HepG2 (cell line): ENCODE data around the gene VANGL2. TPM values are rescaled to one million over a fixed set of nuclear protein-coding genes. Genes with fewer than 3 reads are reported as not detected.

ENCODE experiments used
- ATAC-seq: fragments of 200-7000 bp; cut with Tn5 transposase; 3 replicates; pipeline ENCODE4 v1.9.1; 2020; ENCODE audit warnings: mild to moderate bottlenecking, moderate library complexity
- BruUV-seq: library from RNA; stranded (reverse); fragments of 400-500 nt; replicated peaks from 2 replicates; lab custom pipeline; 2021; lab: Mats Ljungman, UMichigan
- CTCF ChIA-PET: fragments of 300-600 bp; formaldehyde crosslinking; extraction: SDS; loops from one replicate; lab custom pipeline; 2021; ENCODE audit warnings: low total read pairs, inconsistent platforms, low intra/inter-chr PET ratio; lab: Yijun Ruan, JAX
- POLR2A ChIA-PET: fragments of 350-600 bp; sonication (Branson Sonifier 250); formaldehyde crosslinking; loops from one replicate; lab custom pipeline; 2020; ENCODE audit warnings: antibody characterized with exemption, inconsistent platforms; lab: Yijun Ruan, JAX
- DNase-seq: peaks from one replicate; pipeline ENCODE4 v3.0.0-alpha.2; 2015; ENCODE audit warnings: low spot score
- FAIRE-seq: peaks from 3 replicates; lab custom pipeline; 2011; peaks lifted over from hg19 to GRCh38; lab: Jason Lieb, UNC
- H2AFZ ChIP-seq: one replicate; pipeline ENCODE4 v1.6.1; 2011; ENCODE audit warnings: low read length, inconsistent platforms
- H3K27ac ChIP-seq: fragments of 300-600 bp; 3 replicates; pipeline ENCODE4 v1.8.0; 2011; ENCODE audit warnings: mixed run types, mild to moderate bottlenecking, mixed read lengths, low read length, inconsistent platforms; ENCODE audit not compliant: insufficient read depth; ENCODE audit errors: extremely low read length
- H3K27me3 ChIP-seq, 2 experiments: fragments of 200-600 bp in 1 of 2; 2 replicates in 1 of 2; 3 replicates in 1 of 2; pipeline versions ENCODE4 v1.6.0 to v1.8.0; 2011; ENCODE audit warnings: low read length in 2 of 2, mild to moderate bottlenecking in 2 of 2, moderate library complexity in 2 of 2, inconsistent platforms in 1 of 2; ENCODE audit not compliant: insufficient read depth in 2 of 2, control insufficient read depth in 1 of 2
- H3K36me3 ChIP-seq, 2 experiments: fragments of 200-600 bp in 1 of 2; replicated peaks in 1 of 2; 2 replicates in 1 of 2; 3 replicates in 1 of 2; pipeline versions ENCODE4 v1.5.1 to v1.8.0; 2011; ENCODE audit warnings: low read length in 2 of 2, inconsistent platforms in 1 of 2; ENCODE audit not compliant: insufficient read depth in 2 of 2, control insufficient read depth in 1 of 2
- H3K4me1 ChIP-seq: 2 replicates; pipeline ENCODE4 v1.5.1; 2012; ENCODE audit warnings: low read length, inconsistent platforms; ENCODE audit not compliant: insufficient read depth
- H3K4me2 ChIP-seq: 2 replicates; pipeline ENCODE4 v1.6.0; 2011; ENCODE audit warnings: low read depth, low read length, inconsistent platforms
- H3K4me3 ChIP-seq, 3 experiments: fragments of 200-600 bp in 1 of 3; sonication (generic), shearing (Covaris generic) in 1 of 3; replicated peaks in 1 of 3; 2 replicates each; pipeline ENCODE4 v1.5.1; 2011 to 2016; ENCODE audit warnings: low read length in 3 of 3, inconsistent platforms in 2 of 3, low read depth in 2 of 3, mild to moderate bottlenecking in 2 of 3, control low read depth in 1 of 3, mixed read lengths in 1 of 3; ENCODE audit not compliant: insufficient read depth in 1 of 3
- H3K79me2 ChIP-seq: one replicate; pipeline ENCODE4 v1.6.1; 2011; ENCODE audit warnings: low read length, inconsistent platforms; ENCODE audit not compliant: insufficient read depth
- H3K9ac ChIP-seq: 2 replicates; pipeline ENCODE4 v1.6.0; 2011; ENCODE audit warnings: mild to moderate bottlenecking, low read depth, low read length, inconsistent platforms; ENCODE audit not compliant: insufficient read depth
- H3K9me3 ChIP-seq: 2 replicates; pipeline ENCODE4 v1.5.1; 2012; ENCODE audit warnings: mild to moderate bottlenecking, low read length
- H4K20me1 ChIP-seq: 2 replicates; pipeline ENCODE4 v1.6.0; 2011; ENCODE audit warnings: inconsistent platforms, mild to moderate bottlenecking, low read length, moderate library complexity; ENCODE audit not compliant: insufficient read depth
- AKNA ChIP-seq: sonication (generic); formaldehyde crosslinking; IDR thresholded peaks from 2 replicates; pipeline ENCODE4 v1.4.0; 2020; ENCODE audit warnings: missing genetic modification reagents, borderline replicate concordance
- ATF7-NPFF ChIP-seq: sonication (generic); formaldehyde crosslinking; IDR thresholded peaks from 2 replicates; pipeline ENCODE4 v1.8.1; 2023; ENCODE audit warnings: mild to moderate bottlenecking, low read depth, missing genetic modification reagents, moderate library complexity
- BRCA1 ChIP-seq: sonication (generic); formaldehyde crosslinking; IDR thresholded peaks from 2 replicates; pipeline ENCODE4 v1.4.0; 2020; ENCODE audit warnings: missing genetic modification reagents
- ERF ChIP-seq: IDR thresholded peaks from 2 replicates; pipeline ENCODE4 v1.6.1; 2018; ENCODE audit warnings: missing biosample characterization, missing genetic modification reagents
- GLMP ChIP-seq: sonication (generic); formaldehyde crosslinking; IDR thresholded peaks from 2 replicates; pipeline ENCODE4 v1.9.0; 2021; ENCODE audit warnings: missing genetic modification reagents, mild to moderate bottlenecking, borderline replicate concordance
- HDAC6 ChIP-seq: fragments of 200-600 bp; sonication (generic); IDR thresholded peaks from 2 replicates; pipeline ENCODE4 v1.7.0; 2017; ENCODE audit warnings: mild to moderate bottlenecking, antibody characterized with exemption, low read length, low read depth
- IKZF1 ChIP-seq: fragments of 450-650 bp; IDR thresholded peaks from 2 replicates; pipeline ENCODE4 v1.7.1; 2016
- IRF2 ChIP-seq: IDR thresholded peaks from 2 replicates; pipeline ENCODE4 v1.6.1; 2018; ENCODE audit warnings: missing genetic modification reagents, missing compliant biosample characterization
- KDM6A ChIP-seq: IDR thresholded peaks from 2 replicates; pipeline ENCODE4 v1.6.1; 2016; ENCODE audit warnings: low read depth
- MAFF ChIP-seq: IDR thresholded peaks from 2 replicates; pipeline ENCODE4 v1.6.1; 2011; ENCODE audit warnings: low read depth, low read length, improper control_type of control experiment
- PHF8 ChIP-seq: sonication (generic); formaldehyde crosslinking; IDR thresholded peaks from 2 replicates; pipeline ENCODE4 v1.5.0; 2020; ENCODE audit warnings: missing genetic modification reagents
- SIN3A ChIP-seq: IDR thresholded peaks from 2 replicates; pipeline ENCODE4 v1.6.1; 2011; ENCODE audit warnings: low read depth, mild to moderate bottlenecking, control low read depth, low read length, borderline replicate concordance
- SNAPC2 ChIP-seq: sonication (generic); formaldehyde crosslinking; IDR thresholded peaks from 2 replicates; pipeline ENCODE4 v1.8.1; 2022; ENCODE audit warnings: mild to moderate bottlenecking, missing genetic modification reagents
- TCF12 ChIP-seq, 2 experiments: fragments of 450-650 bp in 1 of 2; sonication (generic) in 1 of 2; formaldehyde crosslinking in 1 of 2; IDR thresholded peaks; 2 replicates each; pipeline versions ENCODE4 v1.6.1 to v1.8.0; 2017 to 2022; ENCODE audit warnings: antibody characterized with exemption in 1 of 2, mild to moderate bottlenecking in 1 of 2, missing genetic modification reagents in 1 of 2, moderate library complexity in 1 of 2
- ZFX ChIP-seq: sonication (generic); formaldehyde crosslinking; IDR thresholded peaks from 2 replicates; pipeline ENCODE4 v1.4.0; 2020; ENCODE audit warnings: mild to moderate bottlenecking, low read depth, missing genetic modification reagents, moderate library complexity
- ZNF280B ChIP-seq: sonication (generic); formaldehyde crosslinking; IDR thresholded peaks from 2 replicates; pipeline ENCODE4 v1.5.0; 2020; ENCODE audit warnings: missing genetic modification reagents, mild to moderate bottlenecking, borderline replicate concordance
- ZNF772 ChIP-seq: sonication (generic); formaldehyde crosslinking; IDR thresholded peaks from 2 replicates; pipeline ENCODE4 v1.5.0; 2020; ENCODE audit warnings: mild to moderate bottlenecking, missing genetic modification reagents
- ZSCAN12 ChIP-seq: sonication (generic); formaldehyde crosslinking; IDR thresholded peaks from 2 replicates; pipeline ENCODE4 v1.9.0; 2021; ENCODE audit warnings: mild to moderate bottlenecking, missing genetic modification reagents
- WGBS: methylation state at CpG from one replicate; pipeline ENCODE4 v1.1.6; 2017; ENCODE audit warnings: low lambda C conversion rate; 5-methylcytosine and 5-hydroxymethylcytosine counted together
- in situ Hi-C: cut with HindIII; loops from 2 replicates; pipeline ENCODE4 v1.10.0; 2017; ENCODE audit warnings: low pct_unique_long_range_greater_than_20kb; ENCODE audit not compliant: extremely low pct_ligation_motif_present
- intact Hi-C: fragments of 100-400 bp; cut with micrococcal nuclease; formaldehyde crosslinking; loops from one replicate; pipeline ENCODE4 v1.10.0; 2022; ENCODE audit not compliant: unreplicated experiment
- polyA plus RNA-seq, 8 experiments: library from polyadenylated mRNA; depleted of rRNA in 3 of 8; stranded (reverse) in 7 of 8; unstranded in 1 of 8; fragments of >200 nt; fragmentation: Illumina TruSeq in 4 of 8; extraction: Trizol in 4 of 8; gene quantifications; 2 replicates each; pipeline versions ENCODE4 v1.2.1 to v1.2.3, GENCODE V29; 2011 to 2016; ENCODE audit warnings: low read depth in 4 of 8, missing spikeins in 1 of 8, mixed read lengths in 1 of 8; ENCODE audit not compliant: insufficient read depth in 1 of 8
- total RNA-seq, 5 experiments: library from RNA; depleted of rRNA; stranded (reverse); fragments of >200 nt; fragmentation: Illumina TruSeq; extraction: Trizol; gene quantifications; 2 replicates each; pipeline ENCODE4 v1.2.3, GENCODE V29; 2016; ENCODE audit warnings: low read depth in 1 of 5

The VANGL2 gene
- total and polyA plus RNA-seq, 2 of the 13 experiments (the other 11 are each of a cell fraction or from before 2014, with no cell fraction given): 0.09 TPM; not detected in 1

- TF ChIP-seq AKNA (CRISPR knock-in tag): no peak
- no peak for TF ChIP-seq GLMP (CRISPR knock-in tag)
- no peak for TF ChIP-seq SNAPC2 (CRISPR knock-in tag)
Measured at GRCh38 chr1:160459687-160460086, 59.3 kb downstream of the VANGL2 start (continued).

GRCh38 chr1:160460214-160460642, 59.9 kb downstream of the VANGL2 start:
- H3K4me3 ChIP-seq: no peak overlapping the region
- BruUV-seq: no TSS peak
- DNase-seq: no peak
- no peak overlapping the region for H2AFZ ChIP-seq
- ChIA-PET CTCF (no interaction called here), POLR2A (no interaction called here)
- no peaks in the 10 kb centered on the region for H4K20me1 ChIP-seq
- intact Hi-C loops (no loop called here), in situ Hi-C loops (no loop called here)
- no peaks in the 10 kb centered on the region; a peak in 2 of 5 replicates for H3K27me3 ChIP-seq
- no peaks in the 10 kb centered on the region for H3K36me3 ChIP-seq
- no peak overlapping the region for H3K4me2 ChIP-seq
- no peaks in the 10 kb centered on the region for H3K79me2 ChIP-seq
- no peaks in the 10 kb centered on the region for H3K4me1 ChIP-seq
- FAIRE-seq: no peak
- 42% methylated on average over 5 of the region's 5 CpGs for WGBS
- H3K9me3 ChIP-seq: no peaks in the 10 kb centered on the region
- H3K27ac ChIP-seq: no peak overlapping the region
- ATAC-seq: no peak
- H3K9ac ChIP-seq: no peak overlapping the region
- TF ChIP-seq BRCA1 (CRISPR knock-in tag) (no peak), HDAC6 (no peak), ZNF772 (CRISPR knock-in tag) (no peak), IRF2 (CRISPR knock-in tag) (no peak), ERF (CRISPR knock-in tag) (no peak), KDM6A (no peak), MAFF (no peak), ZNF280B (CRISPR knock-in tag) (no peak), TCF12 (IDR thresholded peaks at IDR 0.05) (no peak), TCF12 (CRISPR knock-in tag; IDR thresholded peaks at IDR 0.05) (no peak), ZSCAN12 (CRISPR knock-in tag) (no peak), ATF7-NPFF (CRISPR knock-in tag) (no peak), SIN3A (no peak), ZFX (CRISPR knock-in tag) (no peak), IKZF1 (no peak), PHF8 (no peak)
